Measurements from ENCODE around the gene GLIPR2.

DNA sequence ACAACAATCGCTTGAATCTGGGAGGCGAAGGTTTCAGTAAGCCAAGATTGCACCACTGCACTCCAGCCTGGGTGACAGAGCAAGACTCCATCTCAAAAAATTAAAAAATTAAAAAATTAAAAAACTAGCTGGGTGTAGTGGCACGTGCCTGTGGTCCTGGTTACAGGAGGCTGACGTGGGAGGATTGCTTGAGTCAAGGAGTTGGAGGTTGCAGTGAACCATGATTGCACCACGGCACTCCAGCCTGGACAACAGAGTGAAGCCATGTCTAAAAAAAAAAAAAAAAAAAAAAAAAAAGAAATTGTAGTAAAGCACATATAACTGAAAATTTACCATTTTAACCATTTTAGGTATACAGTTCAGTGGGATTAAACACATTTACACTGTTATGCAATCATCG lies 19.6 kb downstream of the GLIPR2 start:
- no peak for TF ChIP-seq POLR2AphosphoS5 (IDR thresholded peaks at IDR 0.05; ENCODE audit: low read depth, low read length)
- TF ChIP-seq POLR2A (IDR thresholded peaks at IDR 0.05; ENCODE audit: low read depth, low read length): no peak
- TF ChIP-seq TAF1 (IDR thresholded peaks at IDR 0.05; ENCODE audit: borderline replicate concordance, low read depth, low read length): no peak

Measured in GM12892 (cell line).